Gastrocnemius medialis (tissue), 4 donors: Measurements from ENCODE around the gene OXGR1. TPM values are rescaled to one million over a fixed set of nuclear protein-coding genes. Genes with fewer than 3 reads are reported as not detected.

Experiments
- ATAC-seq, 2 donors: fragments of 150-250 bp; one replicate each; pipeline ENCODE4 v1.9.1; 2016
- DNase-seq, 2 donors: peaks; one replicate each; pipeline ENCODE4 v3.0.0-alpha.2; 2019
- H3K27ac ChIP-seq, 4 donors: fragments of 200-600 bp; sonication (generic); 1 replicate in 1 of 4; 2 replicates in 3 of 4; pipeline ENCODE4 v1.5.1; 2016 to 2018; ENCODE audit warnings: mild to moderate bottlenecking in 2 of 4, moderate library complexity in 1 of 4
- H3K27me3 ChIP-seq, 3 donors: fragments of 200-600 bp; sonication (generic) in 2 of 3; 1 replicate in 1 of 3; 2 replicates in 2 of 3; pipeline versions ENCODE4 v1.5.1 to v1.6.0; 2016 to 2019; ENCODE audit warnings: mild to moderate bottlenecking in 1 of 3, moderate library complexity in 1 of 3
- H3K36me3 ChIP-seq, 2 donors: fragments of 200-600 bp; sonication (generic) in 1 of 2; one replicate each; pipeline ENCODE4 v1.5.1; 2017 to 2018
- H3K4me1 ChIP-seq, 2 donors: fragments of 200-600 bp; sonication (generic) in 1 of 2; one replicate each; pipeline ENCODE4 v1.5.1; 2016 to 2017; ENCODE audit warnings: mild to moderate bottlenecking in 2 of 2
- H3K4me3 ChIP-seq, 4 donors: fragments of 200-600 bp; sonication (generic) in 3 of 4; 1 replicate in 1 of 4; 2 replicates in 3 of 4; pipeline ENCODE4 v1.5.1; 2016 to 2019; ENCODE audit warnings: mild to moderate bottlenecking in 2 of 4
- H3K9me3 ChIP-seq, 3 donors: fragments of 200-600 bp; sonication (generic) in 2 of 3; 1 replicate in 1 of 3; 2 replicates in 2 of 3; pipeline ENCODE4 v1.5.1; 2016 to 2019
- CTCF ChIP-seq, 5 experiments: fragments of 450-650 bp in 3 of 5; fragments of 200-600 bp in 2 of 5; sonication (generic) in 2 of 5; IDR thresholded peaks in 4 of 5; conservative IDR thresholded peaks in 1 of 5; 1 replicate in 4 of 5; 2 replicates in 1 of 5; pipeline ENCODE4 v1.5.1; 2016 to 2019; ENCODE audit warnings: antibody characterized with exemption in 5 of 5, mild to moderate bottlenecking in 3 of 5, moderate library complexity in 3 of 5
- POLR2A ChIP-seq, 2 donors: fragments of 450-650 bp; IDR thresholded peaks; one replicate each; pipeline ENCODE4 v1.6.1; 2017; ENCODE audit warnings: antibody characterized with exemption in 2 of 2, mild to moderate bottlenecking in 2 of 2, moderate library complexity in 2 of 2
- in situ Hi-C, 4 donors: fragments of 200-750 bp; cut with MboI; loops; one replicate each; pipeline versions ENCODE4 v1.15.0 to v1.8.0; 2017; ENCODE audit warnings: low sequenced_read_pairs in 4 of 4
- intact Hi-C: fragments of 100-400 bp; cut with DNase I; formaldehyde crosslinking; loops from one replicate; pipeline ENCODE4 v1.15.1; 2023; ENCODE audit warnings: low total_unique reads
- total RNA-seq, 4 donors: library from RNA; depleted of rRNA; stranded (reverse); fragments of >200 nt; gene quantifications; one replicate each; pipeline versions ENCODE4 v1.1.0 to v1.2.3, GENCODE V29; 2016

The OXGR1 gene
- total RNA-seq, 4 donors from 2014 or later, result 0.09 to 0.13 TPM; not detected in 2

- no peaks in the 10 kb centered on the region for H3K27me3 ChIP-seq
- intact Hi-C loops, result no loop called here
These were observed 46.8 kb downstream of the OXGR1 start for GRCh38 chr13:96947343-96947910.

GRCh38 chr13:96946709-96947311 lies 47.5 kb downstream of the OXGR1 start:
- Histone ChIP-seq H3K4me3 (no peak overlapping the region), H3K36me3 (no peaks in the 10 kb centered on the region), H3K27ac (no peak overlapping the region), H3K27me3 (no peaks in the 10 kb centered on the region), H3K4me1 (no peaks in the 10 kb centered on the region), H3K9me3 (no peaks in the 10 kb centered on the region)
- DNase-seq (no peak), ATAC-seq (no peak)
- intact Hi-C loops (no loop called here), in situ Hi-C loops (no loop called here)
- TF ChIP-seq POLR2A (IDR thresholded peaks at IDR 0.05) (no peak), CTCF (IDR thresholded peaks at IDR 0.05 in 4 of 5, conservative IDR thresholded peaks at IDR 0.05 in 1 of 5) (no peak)

More at GRCh38 chr13:96947343-96947910, 46.8 kb downstream of the OXGR1 start:
- in situ Hi-C loops, result no loop called here
- H3K4me1 ChIP-seq, result no peaks in the 10 kb centered on the region
- no peaks in the 10 kb centered on the region for H3K36me3 ChIP-seq
- no peak overlapping the region for H3K27ac ChIP-seq
- no peaks in the 10 kb centered on the region for H3K9me3 ChIP-seq
- DNase-seq (no peak), ATAC-seq (no peak)
- H3K4me3 ChIP-seq, result no peak overlapping the region
- TF ChIP-seq CTCF (IDR thresholded peaks at IDR 0.05 in 4 of 5, conservative IDR thresholded peaks at IDR 0.05 in 1 of 5), result no peak
- no peak for TF ChIP-seq POLR2A (IDR thresholded peaks at IDR 0.05)

- Histone ChIP-seq H3K4me3 (no peak overlapping the region), H3K27me3 (no peaks in the 10 kb centered on the region), H3K4me1 (no peaks in the 10 kb centered on the region), H3K9me3 (no peaks in the 10 kb centered on the region), H3K27ac (no peak overlapping the region), H3K36me3 (no peaks in the 10 kb centered on the region)
- in situ Hi-C loops (no loop called here), intact Hi-C loops (no loop called here)
- ATAC-seq (no peak), DNase-seq (no peak)
- TF ChIP-seq CTCF (IDR thresholded peaks at IDR 0.05 in 4 of 5, conservative IDR thresholded peaks at IDR 0.05 in 1 of 5) (no peak), POLR2A (IDR thresholded peaks at IDR 0.05) (no peak)
These were observed 53.3 kb downstream of the OXGR1 start for GRCh38 chr13:96940961-96941360.

- Histone ChIP-seq H3K9me3 (no peaks in the 10 kb centered on the region), H3K4me1 (no peaks in the 10 kb centered on the region), H3K4me3 (no peak overlapping the region), H3K27me3 (no peaks in the 10 kb centered on the region), H3K27ac (no peak overlapping the region), H3K36me3 (no peaks in the 10 kb centered on the region)
- intact Hi-C loops, result no loop called here
- in situ Hi-C loops, result no loop called here
- no peak for ATAC-seq
- no peak for TF ChIP-seq CTCF (IDR thresholded peaks at IDR 0.05 in 4 of 5, conservative IDR thresholded peaks at IDR 0.05 in 1 of 5)
- no peak for TF ChIP-seq POLR2A (IDR thresholded peaks at IDR 0.05)
- DNase-seq, result no peak
These were observed 58.4 kb downstream of the OXGR1 start for GRCh38 chr13:96935901-96936300.

Other genes starting within 250 kb of the OXGR1 start
- 10 to 100 TPM; 47.9 to 92.0 (median 71.3) TPM for gene MBNL2, start 227.9 kb upstream of the OXGR1 start, total RNA-seq